Stimulated activated CD8-positive, alpha-beta memory T cell treated with anti-CD3 and anti-CD28 coated beads, Interleukin-7, amount 100 ng/mL, for 4 hours (primary cell): ENCODE data around the gene RNGTT.
"Not testable (repeated sequence)": the region's sequence is repeated elsewhere in the genome, so short reads cannot be mapped to it uniquely, and the experiment has no call there.

Experiments
- DNase-seq, 2 donors: peaks; one replicate each; pipeline ENCODE4 v3.0.0-alpha.2; 2020; ENCODE audit warnings: low read depth in 2 of 2

Gene RNGTT

DNA sequence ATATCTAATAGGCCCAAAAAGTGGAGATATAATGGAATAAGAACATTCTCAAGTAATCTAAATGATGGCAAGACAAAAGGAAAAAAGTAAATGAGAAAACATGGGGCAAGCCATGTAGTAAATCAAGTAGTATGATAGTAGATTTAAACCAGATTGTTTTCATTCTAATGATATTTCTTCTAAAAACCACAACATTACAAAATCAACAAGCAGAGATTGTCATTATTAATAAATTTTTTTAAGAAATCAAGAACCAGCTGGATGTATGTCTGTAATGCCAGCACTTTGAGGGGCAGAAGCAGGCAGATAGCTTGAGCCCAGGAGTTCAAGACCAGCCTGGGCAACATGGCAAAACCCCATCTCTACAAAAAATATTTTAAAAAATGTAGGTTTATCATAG lies 155.0 kb downstream of the RNGTT start:
- no peak for DNase-seq

GRCh38 chr6:88807622-88808021 lies 155.8 kb downstream of the RNGTT start:
- DNase-seq: no peak

GRCh38 chr6:88806728-88807127 lies 156.7 kb downstream of the RNGTT start:
- no peak for DNase-seq

DNA sequence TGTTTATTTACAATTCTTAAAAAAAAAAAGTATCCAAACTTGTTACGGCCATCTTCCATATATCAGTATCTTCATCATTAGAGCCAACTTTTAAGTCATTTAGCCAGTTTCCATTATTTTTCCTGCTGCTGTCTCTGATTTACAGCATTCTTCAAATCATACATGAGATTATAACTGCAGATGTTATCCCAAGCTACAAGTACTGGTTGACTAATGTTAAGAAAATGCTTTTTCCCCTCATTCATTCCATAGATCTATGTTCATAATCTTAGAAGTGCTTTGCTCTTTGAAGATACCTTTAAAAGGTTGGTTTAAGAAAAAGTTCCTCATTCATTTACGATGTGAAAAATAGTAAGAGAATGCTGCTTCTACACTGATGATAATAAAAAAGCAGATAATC lies 158.7 kb downstream of the RNGTT start:
- DNase-seq: no peak

DNA sequence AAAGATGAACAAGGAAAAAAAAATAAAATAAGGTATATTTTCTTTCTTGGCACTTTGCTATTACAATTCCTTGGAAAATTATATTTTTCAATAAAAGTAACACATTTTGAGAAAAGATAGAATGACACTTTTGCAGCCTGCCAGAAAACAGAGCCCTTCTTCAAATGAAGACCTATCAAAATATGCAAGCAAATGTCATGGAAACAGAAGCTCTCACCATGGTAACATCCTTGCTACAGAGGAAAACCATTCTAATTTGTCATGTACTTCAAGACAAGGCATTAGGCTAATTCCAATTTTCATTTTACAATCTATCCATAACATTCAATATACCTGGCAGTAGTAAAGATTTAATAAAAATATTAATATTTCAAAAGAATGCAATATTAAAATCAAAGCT lies 177.9 kb downstream of the RNGTT start:
- no peak for DNase-seq

DNA sequence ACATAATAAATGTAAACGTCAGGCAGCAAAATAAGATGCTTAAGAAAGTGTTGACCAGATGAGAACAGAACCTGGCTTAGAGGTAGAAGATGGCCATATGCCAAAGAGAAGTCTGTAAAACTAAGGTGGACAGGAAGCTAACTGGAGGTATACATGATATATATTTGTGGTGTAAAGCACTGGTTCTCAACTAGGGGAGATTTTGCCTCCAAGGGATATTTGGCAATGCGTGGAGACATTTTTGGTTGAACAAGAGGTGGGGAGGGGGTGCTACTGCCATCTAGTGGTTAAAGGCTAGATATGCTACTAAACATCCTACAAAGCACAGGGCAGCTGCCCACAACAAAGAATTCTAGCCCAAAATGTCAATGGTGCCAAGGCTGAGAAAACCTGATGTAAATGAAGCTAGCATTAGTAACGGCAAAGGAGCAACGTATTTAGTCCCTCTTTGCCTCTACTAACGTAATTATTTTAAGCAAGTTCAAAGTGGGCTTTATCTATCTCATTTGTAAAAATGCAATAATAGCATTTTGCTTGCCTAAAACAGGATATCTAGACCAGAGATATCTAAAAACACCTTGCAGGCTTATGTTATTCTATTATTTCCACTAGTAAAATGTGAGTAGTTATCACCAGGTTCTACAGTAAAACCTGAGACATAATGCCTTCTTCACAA lies 182.6 kb downstream of the RNGTT start:
- peak in 1 of 2 donors; percentile 36 for DNase-seq

- no peak for DNase-seq
Measured at GRCh38 chr6:88775866-88776571, 187.4 kb downstream of the RNGTT start.

- DNase-seq: not testable (repeated sequence)
Measured at GRCh38 chr6:88768114-88768513, 195.3 kb downstream of the RNGTT start.

DNA sequence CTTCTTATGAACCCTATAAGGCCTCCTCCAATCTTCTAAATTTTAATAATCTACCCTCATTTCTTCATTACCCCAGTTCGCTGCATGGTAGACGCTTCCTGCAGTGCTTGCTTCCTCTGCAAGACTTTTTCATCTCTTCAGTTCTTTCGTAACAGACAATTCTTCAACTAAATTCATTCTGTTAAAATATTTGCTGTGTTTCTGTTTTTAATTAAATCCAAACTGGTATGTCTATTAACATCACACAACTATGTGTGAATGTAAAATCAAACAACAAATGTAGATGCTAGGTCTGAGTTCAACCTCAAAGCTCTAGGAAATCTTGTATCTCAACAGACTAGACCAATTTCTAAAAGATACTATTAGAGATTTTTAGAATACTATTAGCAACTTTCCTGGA lies 199.3 kb downstream of the RNGTT start:
- DNase-seq: no peak

DNA sequence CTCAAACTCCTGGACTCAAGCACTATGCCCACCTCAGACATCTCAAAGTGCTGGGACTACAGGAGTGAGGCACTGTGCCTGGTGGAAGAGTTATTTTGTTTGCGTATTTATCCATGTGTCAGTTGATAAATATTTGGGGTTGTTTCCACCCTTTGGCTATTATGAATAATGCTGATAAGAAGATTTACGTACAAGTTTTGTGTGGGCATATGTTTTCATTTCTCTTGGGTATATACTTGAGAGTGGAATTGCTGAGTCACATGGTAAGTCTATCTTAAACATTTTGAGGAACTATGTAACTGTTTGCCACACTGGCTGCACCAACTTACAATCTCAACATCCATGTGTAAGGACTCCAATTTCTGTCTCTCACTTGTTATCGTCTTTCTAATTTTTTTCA lies 200.3 kb downstream of the RNGTT start:
- no peak for DNase-seq

DNA sequence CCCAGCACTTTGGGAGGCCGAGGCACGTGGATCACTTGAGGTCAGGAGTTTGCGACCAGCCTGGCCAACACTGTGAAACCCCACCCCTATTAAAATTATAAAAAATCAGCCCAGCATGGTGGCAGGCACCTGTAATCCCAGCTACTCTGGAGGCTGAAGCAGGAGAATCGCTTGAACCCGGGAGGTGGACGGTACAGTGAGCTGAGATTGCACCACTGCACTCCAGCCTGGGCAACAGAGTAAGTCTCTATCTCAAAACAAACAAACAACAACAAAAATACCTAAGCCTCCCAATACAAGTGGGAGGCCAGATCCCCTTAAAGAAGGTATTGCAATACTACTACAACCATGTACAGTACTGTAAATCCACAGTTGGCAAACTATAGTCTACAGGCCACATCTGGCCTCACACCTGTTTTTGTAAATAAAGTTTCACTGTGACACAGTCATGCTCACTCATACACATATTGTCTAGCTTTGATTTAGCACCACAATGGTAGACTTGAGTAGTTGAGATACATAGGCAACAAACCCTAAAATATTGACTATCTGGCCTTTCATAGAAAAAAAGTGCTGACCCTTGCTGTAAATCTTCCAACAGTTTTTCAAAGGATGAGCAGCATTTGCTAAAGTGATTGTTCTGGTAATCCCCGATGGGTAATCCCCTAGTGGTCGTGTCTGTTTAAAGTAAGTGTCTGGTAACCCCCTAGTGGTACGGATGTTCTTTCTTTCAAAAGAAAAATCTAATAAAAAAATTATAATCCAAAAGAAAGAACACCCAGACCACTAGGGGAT lies 202.0 kb downstream of the RNGTT start:
- no peak for DNase-seq

- no peak for DNase-seq
Measured at GRCh38 chr6:88760091-88760490, 203.3 kb downstream of the RNGTT start.

- no peak for DNase-seq
Measured at GRCh38 chr6:88750936-88751335, 212.5 kb downstream of the RNGTT start.

- DNase-seq: no peak
Measured at GRCh38 chr6:88749849-88750248, 213.6 kb downstream of the RNGTT start.

DNA sequence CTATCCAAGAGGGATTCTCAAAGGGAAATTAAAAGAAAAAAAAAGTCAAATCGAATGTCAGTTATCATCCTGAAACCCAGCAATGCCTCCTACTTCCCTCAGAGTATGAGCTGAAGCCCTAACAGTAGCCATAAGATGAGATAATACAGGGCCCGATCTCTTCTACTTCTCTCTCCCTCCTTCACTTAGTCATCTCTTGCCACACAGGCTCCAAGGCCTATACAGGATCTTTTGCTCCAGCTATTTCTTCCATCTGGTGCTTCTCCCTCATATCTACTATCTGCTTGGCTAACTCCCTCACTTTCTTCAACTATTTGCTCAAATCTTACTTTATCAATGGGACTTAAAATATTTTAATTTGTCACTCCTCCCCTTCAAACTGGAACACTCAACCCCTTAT lies 215.3 kb downstream of the RNGTT start:
- no peak for DNase-seq

DNA sequence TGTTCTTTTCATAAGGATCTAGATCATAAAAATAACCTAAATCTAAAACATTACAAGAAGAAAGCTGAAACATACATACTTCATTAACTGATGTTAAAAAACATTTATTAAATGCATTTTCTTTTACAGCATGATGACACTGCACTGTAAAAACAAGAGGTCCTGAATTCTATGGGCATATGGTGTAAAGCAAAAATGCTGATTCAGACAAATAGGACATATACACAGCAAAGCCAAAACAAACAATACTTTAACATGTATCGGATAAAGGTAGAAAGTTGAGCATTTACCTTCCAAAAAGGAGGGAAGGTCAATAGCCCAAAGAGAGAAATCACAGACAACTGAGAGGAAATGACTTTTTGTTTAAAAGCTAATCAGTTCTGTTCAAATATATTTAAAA lies 221.5 kb downstream of the RNGTT start:
- DNase-seq: no peak

- no peak for DNase-seq
Measured at GRCh38 chr6:88741071-88741470, 222.3 kb downstream of the RNGTT start.

DNA sequence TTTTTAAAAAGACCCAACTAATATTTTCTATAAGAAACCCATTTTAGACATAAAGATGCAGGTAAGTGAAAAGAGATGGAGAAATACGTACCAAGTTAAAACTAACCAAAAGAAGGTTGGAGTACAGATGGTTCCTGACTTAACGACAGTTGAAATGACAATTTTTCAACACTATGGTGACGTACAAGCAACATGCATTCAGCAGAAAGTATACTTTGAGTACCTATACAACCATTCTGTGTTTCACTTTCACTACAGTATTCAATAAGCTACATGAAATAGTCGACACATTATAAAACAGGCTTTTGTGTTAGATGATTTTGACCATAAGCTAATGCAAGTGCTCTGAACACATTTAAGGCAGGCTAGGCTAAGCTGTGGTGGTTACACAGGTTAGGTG lies 228.9 kb downstream of the RNGTT start:
- no peak for DNase-seq

DNA sequence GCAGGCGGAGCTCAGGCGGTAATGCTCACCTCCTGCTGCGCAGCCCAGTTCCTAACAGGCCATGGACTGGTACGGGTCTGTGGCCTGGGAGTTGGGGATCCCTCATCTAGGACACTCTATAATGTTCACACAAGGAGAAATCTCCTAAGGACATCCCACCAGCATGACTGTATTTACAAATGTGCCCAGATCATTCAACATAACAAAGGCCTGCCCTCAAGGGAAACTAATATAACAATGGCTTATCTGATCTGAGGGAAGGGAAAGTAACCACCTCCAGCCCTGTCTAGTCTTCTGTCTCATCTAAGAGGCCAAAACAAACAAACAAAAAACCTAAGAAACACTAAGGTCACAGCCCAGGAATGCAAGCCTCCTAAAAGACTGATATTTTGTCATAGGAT lies 232.8 kb downstream of the RNGTT start:
- no peak for DNase-seq

DNA sequence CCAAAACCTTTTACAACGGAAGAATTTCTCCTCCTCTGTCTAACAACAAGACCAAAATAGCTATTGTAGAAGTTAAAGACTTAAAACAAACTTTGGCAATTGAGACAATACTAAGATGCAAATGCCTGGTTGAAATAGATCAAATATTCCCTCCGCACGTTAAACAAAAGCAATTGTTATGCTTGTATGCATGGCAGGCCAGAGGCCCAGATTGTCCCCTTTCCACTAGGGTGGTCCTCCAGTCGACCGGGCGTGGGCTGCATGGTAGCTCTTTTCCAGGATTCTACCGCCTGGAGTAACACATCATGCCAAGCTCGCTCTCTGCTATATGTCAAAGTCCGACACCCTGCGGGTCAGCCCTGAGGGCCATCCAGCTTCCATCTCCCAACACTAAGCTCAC lies 234.7 kb downstream of the RNGTT start:
- no peak for DNase-seq

GRCh38 chr6:88726409-88726808 lies 237.0 kb downstream of the RNGTT start:
- DNase-seq: not testable (repeated sequence)

DNA sequence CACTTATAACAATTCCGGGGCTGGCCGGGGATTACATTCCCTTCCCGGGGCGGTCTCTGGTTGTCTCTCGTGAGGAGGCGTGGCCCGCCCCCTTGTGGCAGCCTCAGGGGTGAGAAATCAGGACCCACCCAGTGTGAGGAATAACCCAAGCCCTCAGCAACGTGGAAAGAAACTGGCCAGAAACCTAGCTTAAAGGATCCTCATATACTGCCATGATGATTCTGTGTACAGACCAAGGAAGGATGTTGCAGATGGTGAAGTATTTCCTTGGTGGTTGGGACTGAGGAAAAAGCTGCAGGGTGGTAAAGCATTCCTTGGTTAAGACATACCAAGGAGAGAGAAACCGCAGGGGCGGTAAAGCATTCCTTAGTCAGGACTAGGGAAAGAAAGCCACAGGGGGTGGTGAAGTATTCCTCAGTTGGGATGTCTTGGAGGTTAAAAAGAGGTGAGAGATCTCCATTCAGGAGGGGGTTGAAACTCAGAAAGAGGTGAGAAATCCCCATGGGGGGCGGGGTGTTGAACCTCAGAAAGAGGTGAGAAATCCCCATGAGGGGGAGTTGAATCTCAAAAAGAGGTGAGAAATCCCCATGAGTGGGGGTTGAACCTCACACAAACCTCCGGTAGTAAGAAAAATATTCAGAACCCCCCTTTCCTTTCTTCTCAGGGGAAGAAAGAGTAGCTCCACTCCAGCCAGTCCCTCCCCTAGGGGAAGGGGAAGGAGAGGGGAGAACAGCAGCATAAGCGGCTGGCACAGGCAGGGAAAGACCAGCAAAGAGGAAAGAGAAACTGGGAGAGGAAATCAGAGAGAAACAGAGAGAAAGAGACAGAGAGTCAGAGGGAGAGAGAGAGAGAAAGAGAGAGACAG lies 238.1 kb downstream of the RNGTT start:
- no peak for DNase-seq
